ENCODE data around the gene C9orf85.

DNA sequence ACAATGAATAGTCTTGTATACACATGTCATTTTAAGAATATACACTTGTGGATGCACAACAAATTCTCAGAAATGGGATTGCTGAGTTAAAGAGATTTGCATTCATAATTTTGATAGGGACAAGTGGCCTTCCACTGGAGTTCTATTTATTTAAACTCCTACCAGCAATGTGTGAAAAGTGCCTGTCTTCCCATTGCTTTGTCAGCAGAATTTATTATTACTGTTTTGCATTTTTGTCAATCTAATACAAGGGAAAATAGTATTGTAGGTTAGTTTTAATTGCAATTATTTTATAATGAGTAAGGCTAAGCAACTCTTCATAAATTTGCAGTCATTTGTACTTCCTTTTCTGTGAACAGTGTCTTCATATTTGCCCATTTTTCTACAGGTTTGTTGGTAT is 94.0 kb downstream of the C9orf85 start:
- TF ChIP-seq, protein P1, sequence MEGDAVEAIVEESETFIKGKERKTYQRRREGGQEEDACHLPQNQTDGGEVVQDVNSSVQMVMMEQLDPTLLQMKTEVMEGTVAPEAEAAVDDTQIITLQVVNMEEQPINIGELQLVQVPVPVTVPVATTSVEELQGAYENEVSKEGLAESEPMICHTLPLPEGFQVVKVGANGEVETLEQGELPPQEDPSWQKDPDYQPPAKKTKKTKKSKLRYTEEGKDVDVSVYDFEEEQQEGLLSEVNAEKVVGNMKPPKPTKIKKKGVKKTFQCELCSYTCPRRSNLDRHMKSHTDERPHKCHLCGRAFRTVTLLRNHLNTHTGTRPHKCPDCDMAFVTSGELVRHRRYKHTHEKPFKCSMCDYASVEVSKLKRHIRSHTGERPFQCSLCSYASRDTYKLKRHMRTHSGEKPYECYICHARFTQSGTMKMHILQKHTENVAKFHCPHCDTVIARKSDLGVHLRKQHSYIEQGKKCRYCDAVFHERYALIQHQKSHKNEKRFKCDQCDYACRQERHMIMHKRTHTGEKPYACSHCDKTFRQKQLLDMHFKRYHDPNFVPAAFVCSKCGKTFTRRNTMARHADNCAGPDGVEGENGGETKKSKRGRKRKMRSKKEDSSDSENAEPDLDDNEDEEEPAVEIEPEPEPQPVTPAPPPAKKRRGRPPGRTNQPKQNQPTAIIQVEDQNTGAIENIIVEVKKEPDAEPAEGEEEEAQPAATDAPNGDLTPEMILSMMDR (conservative IDR thresholded peaks at IDR 0.05) = no peak
- TF ChIP-seq ZFX (IDR thresholded peaks at IDR 0.05) = no peak

All from C4-2B (cell line).